ENCODE data around the gene IQUB.

IQUB gene

DNA sequence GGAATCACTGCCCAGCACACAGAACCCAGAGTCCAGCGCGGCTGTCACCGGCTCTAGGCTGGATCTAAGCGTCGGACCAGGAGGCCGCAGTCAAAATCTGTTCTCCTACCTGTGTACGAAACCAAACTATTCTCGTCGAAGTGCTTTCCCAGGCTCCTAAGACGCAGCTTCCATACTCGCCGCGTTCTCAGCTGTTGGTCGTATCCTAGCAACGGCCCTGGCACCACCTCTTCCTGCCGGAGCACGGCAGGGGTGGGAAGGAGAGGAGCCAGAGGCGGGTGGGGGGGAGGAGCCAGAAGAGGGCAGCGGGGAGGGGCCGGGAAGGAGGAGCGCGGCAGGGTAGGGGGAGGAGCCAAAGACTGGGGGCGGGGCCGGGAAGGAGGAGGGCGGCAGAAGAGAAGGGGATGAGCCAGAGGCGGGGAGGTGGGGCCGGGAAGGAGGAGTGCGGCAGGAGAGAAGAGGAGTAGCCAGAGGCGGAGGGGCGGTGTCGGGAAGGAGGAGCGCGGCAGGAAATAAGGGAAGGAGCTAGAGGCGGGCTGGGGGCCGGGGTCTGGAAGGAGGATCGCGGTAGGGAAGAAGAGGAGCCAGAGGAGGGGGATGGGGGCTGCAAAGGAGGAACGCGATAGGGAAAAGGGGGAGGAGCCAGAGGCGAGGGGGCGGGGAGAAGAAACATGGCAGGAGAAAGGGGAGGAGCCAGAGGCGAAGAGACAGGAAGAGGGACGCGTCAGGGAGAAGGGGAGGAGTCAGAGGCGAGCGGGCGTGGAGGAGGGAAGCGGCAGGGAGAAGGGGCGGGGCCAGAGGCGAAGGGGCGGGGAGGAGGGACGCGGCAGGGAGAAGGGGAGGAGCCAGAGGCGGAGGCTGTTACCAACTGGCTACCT lies at the start of gene IQUB:
Gene IQUB, minus strand, starts transcription at position 213 of the 878 bp plus-strand sequence. CDS start 22,255 bp downstream, outside the sequence.
- H3K4me1 ChIP-seq (ENCODE audit: insufficient read depth, low read length): peaks cover 17% of the 10 kb centered on the region
- peak within 1 kb of the TSS; percentile 33 to 70; a peak in 3 of 4 replicates for H3K4me3 ChIP-seq (ENCODE audit: low read depth in 1 of 2, low read length in 2 of 2)
- peak within 1 kb of the TSS; percentile 84 for H2AFZ ChIP-seq (ENCODE audit: low read depth, low read length)
- H3K27me3 ChIP-seq (ENCODE audit: insufficient read depth, low read length, poor library complexity): no peaks in the 10 kb centered on the region
- no peaks in the 10 kb centered on the region for H3K9me3 ChIP-seq (ENCODE audit: insufficient read depth, low read length, severe bottlenecking)
- TF ChIP-seq EZH2 (IDR thresholded peaks at IDR 0.05; ENCODE audit: borderline replicate concordance, low read depth, low read length, severe bottlenecking): no peak
- TF ChIP-seq, protein P1, sequence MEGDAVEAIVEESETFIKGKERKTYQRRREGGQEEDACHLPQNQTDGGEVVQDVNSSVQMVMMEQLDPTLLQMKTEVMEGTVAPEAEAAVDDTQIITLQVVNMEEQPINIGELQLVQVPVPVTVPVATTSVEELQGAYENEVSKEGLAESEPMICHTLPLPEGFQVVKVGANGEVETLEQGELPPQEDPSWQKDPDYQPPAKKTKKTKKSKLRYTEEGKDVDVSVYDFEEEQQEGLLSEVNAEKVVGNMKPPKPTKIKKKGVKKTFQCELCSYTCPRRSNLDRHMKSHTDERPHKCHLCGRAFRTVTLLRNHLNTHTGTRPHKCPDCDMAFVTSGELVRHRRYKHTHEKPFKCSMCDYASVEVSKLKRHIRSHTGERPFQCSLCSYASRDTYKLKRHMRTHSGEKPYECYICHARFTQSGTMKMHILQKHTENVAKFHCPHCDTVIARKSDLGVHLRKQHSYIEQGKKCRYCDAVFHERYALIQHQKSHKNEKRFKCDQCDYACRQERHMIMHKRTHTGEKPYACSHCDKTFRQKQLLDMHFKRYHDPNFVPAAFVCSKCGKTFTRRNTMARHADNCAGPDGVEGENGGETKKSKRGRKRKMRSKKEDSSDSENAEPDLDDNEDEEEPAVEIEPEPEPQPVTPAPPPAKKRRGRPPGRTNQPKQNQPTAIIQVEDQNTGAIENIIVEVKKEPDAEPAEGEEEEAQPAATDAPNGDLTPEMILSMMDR (IDR thresholded peaks at IDR 0.05; ENCODE audit: borderline replicate concordance, extremely low read depth, low read length, poor library complexity, severe bottlenecking): no peak
- H3K4me2 ChIP-seq (ENCODE audit: insufficient read depth, low read length): peak within 1 kb of the TSS; percentile 83
- peak; percentile 83 for ATAC-seq (ENCODE audit: insufficient read depth, low read depth)
- DNase-seq: peak; percentile 97
- H4K20me1 ChIP-seq (ENCODE audit: insufficient read depth, low read length): no peaks in the 10 kb centered on the region
- peak within 1 kb of the TSS; percentile 55 for H3K9ac ChIP-seq (ENCODE audit: low read depth, low read length)
- H3K27ac ChIP-seq (ENCODE audit: low read length): peak within 1 kb of the TSS; percentile 81
- H3K79me2 ChIP-seq (ENCODE audit: insufficient read depth, low read length): no peaks in the 10 kb centered on the region
- no peaks in the 10 kb centered on the region for H3K36me3 ChIP-seq (ENCODE audit: insufficient read depth, low read length)

DNA sequence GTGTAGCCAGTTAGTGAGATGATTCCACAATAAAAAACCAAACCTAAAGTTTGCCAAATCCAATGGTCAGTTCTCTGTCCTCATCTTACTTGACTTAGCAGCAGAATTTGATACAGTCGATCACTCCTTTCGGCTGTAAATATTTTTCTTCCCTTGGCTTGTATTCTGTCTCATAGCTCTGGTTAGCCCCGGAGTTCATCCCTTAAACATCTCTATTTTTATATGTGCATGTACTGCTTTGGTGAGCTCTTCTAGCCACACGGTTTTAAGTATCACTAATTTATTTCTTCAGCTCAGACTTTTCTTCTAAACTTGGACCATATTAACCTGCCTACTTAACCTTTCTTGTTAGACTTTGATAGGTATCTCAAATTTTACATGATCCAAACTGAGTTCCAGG lies 49.4 kb upstream of the IQUB start:
- H3K9me3 ChIP-seq (ENCODE audit: insufficient read depth, low read length, severe bottlenecking): no peaks in the 10 kb centered on the region
- no peak overlapping the region for H3K4me2 ChIP-seq (ENCODE audit: insufficient read depth, low read length)
- no peak overlapping the region for H3K9ac ChIP-seq (ENCODE audit: low read depth, low read length)
- peaks cover 5% of the 10 kb centered on the region for H3K27me3 ChIP-seq (ENCODE audit: insufficient read depth, low read length, poor library complexity)
- no peak overlapping the region for H3K4me3 ChIP-seq (ENCODE audit: low read depth in 1 of 2, low read length in 2 of 2)
- H3K27ac ChIP-seq (ENCODE audit: low read length): no peak overlapping the region
- no peaks in the 10 kb centered on the region for H4K20me1 ChIP-seq (ENCODE audit: insufficient read depth, low read length)
- H2AFZ ChIP-seq (ENCODE audit: low read depth, low read length): no peak overlapping the region
- H3K4me1 ChIP-seq (ENCODE audit: insufficient read depth, low read length): no peaks in the 10 kb centered on the region
- no peaks in the 10 kb centered on the region for H3K36me3 ChIP-seq (ENCODE audit: insufficient read depth, low read length)
- DNase-seq: no peak
- no peak for ATAC-seq (ENCODE audit: insufficient read depth, low read depth)
- TF ChIP-seq EZH2 (IDR thresholded peaks at IDR 0.05; ENCODE audit: borderline replicate concordance, low read depth, low read length, severe bottlenecking): no peak
- TF ChIP-seq, protein P1 (IDR thresholded peaks at IDR 0.05; ENCODE audit: borderline replicate concordance, extremely low read depth, low read length, poor library complexity, severe bottlenecking): no peak
- H3K79me2 ChIP-seq (ENCODE audit: insufficient read depth, low read length): no peaks in the 10 kb centered on the region

DNA sequence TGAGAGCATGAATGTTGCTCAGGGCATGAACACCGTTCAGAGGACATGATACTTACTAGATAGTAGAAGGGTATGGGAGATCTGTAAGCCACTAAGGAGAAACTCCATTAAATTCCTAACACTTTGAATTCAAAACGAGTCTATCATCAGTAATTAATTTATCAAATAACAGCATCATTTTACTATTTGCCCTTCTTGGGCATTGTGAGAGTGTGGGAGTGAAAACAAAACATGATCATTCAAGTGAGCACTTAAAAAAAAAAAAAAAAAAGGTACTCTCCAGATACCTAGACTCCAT lies 46.7 kb upstream of the IQUB start:
- DNase-seq (no peak), ATAC-seq (ENCODE audit: insufficient read depth, low read depth) (no peak)
- H3K27ac ChIP-seq (ENCODE audit: low read length): no peak overlapping the region
- no peak overlapping the region for H3K4me2 ChIP-seq (ENCODE audit: insufficient read depth, low read length)
- H3K4me1 ChIP-seq (ENCODE audit: insufficient read depth, low read length): no peaks in the 10 kb centered on the region
- H3K9ac ChIP-seq (ENCODE audit: low read depth, low read length): no peak overlapping the region
- H3K79me2 ChIP-seq (ENCODE audit: insufficient read depth, low read length): no peaks in the 10 kb centered on the region
- H3K36me3 ChIP-seq (ENCODE audit: insufficient read depth, low read length): no peaks in the 10 kb centered on the region
- TF ChIP-seq, protein P1 (IDR thresholded peaks at IDR 0.05; ENCODE audit: borderline replicate concordance, extremely low read depth, low read length, poor library complexity, severe bottlenecking): no peak
- TF ChIP-seq EZH2 (IDR thresholded peaks at IDR 0.05; ENCODE audit: borderline replicate concordance, low read depth, low read length, severe bottlenecking): no peak
- H2AFZ ChIP-seq (ENCODE audit: low read depth, low read length): no peak overlapping the region
- no peak overlapping the region for H3K4me3 ChIP-seq (ENCODE audit: low read depth in 1 of 2, low read length in 2 of 2)
- no peaks in the 10 kb centered on the region for H4K20me1 ChIP-seq (ENCODE audit: insufficient read depth, low read length)
- H3K9me3 ChIP-seq (ENCODE audit: insufficient read depth, low read length, severe bottlenecking): no peaks in the 10 kb centered on the region
- H3K27me3 ChIP-seq (ENCODE audit: insufficient read depth, low read length, poor library complexity): no peaks in the 10 kb centered on the region
